Measurements from ENCODE around the gene RBL2.

Gene RBL2

DNA sequence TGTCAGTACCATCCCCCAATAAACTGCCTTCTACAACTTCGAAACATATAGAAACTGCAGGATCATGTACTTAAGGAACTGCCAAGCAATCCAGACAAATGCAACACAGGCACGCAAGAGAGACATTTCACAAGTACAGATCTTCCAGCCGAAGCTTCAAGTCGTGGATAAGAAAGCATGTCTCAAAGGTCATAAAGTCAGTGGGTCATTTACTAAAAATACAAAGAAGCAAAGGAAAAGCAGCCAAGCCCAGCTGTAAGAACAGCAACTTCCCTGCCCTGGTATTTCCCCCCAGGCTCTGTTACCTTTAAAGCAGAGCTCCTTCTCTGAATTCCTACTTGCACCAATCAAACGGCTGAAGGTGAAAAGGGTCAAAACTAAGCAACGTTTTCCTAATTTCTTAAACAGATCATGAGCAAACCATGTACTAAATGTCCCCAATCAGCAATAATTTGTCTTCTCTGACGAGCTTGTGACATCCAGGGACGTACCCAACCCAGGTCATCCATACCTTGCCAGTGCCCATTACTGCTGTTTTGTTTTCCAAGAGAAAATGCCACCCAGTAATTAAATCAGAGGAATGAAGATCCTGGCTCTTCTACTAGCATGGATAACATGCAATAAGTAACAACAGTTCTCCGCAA, 67.1 kb downstream of the RBL2 start:
- peak overlapping the region; percentile 77 for H3K4me3 ChIP-seq (ENCODE audit: low read length)
- H3K4me1 ChIP-seq (ENCODE audit: insufficient read depth, low read length): peaks cover 21% of the 10 kb centered on the region
- H3K36me3 ChIP-seq (ENCODE audit: insufficient read depth, low read length): peaks cover 11% of the 10 kb centered on the region
- H3K9me3 ChIP-seq (ENCODE audit: low read length): no peaks in the 10 kb centered on the region
- no peaks in the 10 kb centered on the region for H3K27me3 ChIP-seq (ENCODE audit: insufficient read depth, low read length)
- H2AFZ ChIP-seq (ENCODE audit: low read depth, low read length): no peak overlapping the region

DNA sequence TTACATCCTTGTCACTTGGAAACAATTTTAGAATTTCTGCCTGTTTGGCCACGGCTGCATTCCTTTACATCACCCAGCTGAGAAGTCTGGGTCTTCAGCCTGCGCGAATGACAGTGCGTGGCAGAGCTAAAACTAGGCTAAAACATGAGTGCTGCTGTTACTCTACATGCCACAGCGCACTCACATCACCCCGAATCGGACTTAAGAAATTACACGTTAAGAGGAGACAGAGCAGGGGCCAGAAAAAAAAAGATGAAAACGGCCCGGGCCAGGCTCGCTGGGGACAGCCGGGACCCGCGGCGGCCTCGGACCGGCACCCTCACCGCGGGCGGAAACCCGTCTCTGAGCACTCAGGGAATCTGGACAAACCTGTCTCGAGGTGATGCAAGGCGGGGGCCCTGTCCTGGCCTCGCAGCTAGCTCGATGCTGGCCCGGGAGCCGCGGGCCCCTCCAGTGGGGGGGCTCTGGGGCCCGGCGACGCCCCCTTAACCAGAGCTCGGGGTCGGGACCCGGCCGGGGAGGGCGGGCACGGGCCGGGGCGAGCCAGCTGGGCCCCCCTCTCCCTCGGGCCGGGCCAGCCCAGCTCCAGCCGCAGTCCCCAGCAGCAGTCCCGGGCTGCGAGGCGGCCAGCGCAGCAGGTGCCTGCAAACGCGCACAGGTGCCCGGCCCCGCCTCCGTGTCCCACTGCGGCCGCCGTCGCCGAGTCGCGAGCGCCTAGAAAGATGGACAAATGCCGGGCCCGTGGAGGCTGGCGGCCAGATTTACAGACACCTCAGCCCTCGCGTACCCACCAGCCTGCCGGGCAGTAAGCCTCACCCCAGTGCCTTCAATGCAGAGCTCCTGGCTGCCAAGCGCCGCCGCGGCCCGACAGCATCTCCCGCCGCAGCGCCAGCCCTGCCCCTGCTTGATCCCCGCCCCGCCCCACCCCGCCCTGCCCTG, 68.3 kb downstream of the RBL2 start, which contains the start of gene AKTIP:
Gene AKTIP, minus strand, starts transcription at position 879 of the 939 bp plus-strand sequence. CDS start 2,950 bp downstream, outside the sequence.
- H3K4me3 ChIP-seq (ENCODE audit: low read length): peak within 1 kb of the TSS; percentile 77
- H3K4me1 ChIP-seq (ENCODE audit: insufficient read depth, low read length): peaks cover 21% of the 10 kb centered on the region
- peaks cover 4% of the 10 kb centered on the region for H3K36me3 ChIP-seq (ENCODE audit: insufficient read depth, low read length)
- no peak within 1 kb of the TSS for H2AFZ ChIP-seq (ENCODE audit: low read depth, low read length)
- H3K27me3 ChIP-seq (ENCODE audit: insufficient read depth, low read length): no peaks in the 10 kb centered on the region
- H3K9me3 ChIP-seq (ENCODE audit: low read length): no peaks in the 10 kb centered on the region

DNA sequence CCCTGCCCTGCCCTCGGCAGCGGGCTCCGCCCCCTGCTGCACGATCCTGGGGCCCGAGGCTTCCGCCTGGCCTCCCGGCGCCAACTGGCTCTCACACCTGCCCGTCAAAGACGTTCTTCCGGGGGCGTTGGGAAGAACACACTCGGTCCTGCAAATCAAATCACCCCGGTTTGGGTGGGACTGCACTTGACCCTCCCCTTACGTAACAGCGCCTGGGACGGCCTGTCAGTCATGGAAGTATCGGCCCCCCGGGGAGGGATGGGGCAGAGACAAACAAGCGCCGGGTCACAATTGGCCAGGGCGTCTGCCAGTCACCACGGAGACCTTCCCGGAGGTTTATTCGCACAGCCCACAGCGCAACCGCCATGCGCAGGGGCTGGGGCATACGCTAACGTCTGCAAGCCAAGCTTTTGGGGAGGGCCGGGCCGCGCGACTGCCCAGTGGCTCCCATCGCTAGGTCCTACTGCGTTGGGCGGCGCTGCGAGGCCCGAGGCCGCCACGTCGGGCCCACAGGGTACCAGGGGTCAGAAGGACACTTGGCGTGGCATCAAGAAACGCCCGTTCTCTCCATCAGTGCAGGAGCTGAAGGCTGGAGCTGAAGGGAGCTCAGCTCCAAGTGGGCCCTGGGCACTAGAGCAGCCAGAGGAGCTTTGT, 69.1 kb downstream of the RBL2 start:
- H2AFZ ChIP-seq (ENCODE audit: low read depth, low read length): no peak overlapping the region
- no peaks in the 10 kb centered on the region for H3K9me3 ChIP-seq (ENCODE audit: low read length)
- peaks cover 4% of the 10 kb centered on the region for H3K36me3 ChIP-seq (ENCODE audit: insufficient read depth, low read length)
- no peaks in the 10 kb centered on the region for H3K27me3 ChIP-seq (ENCODE audit: insufficient read depth, low read length)
- H3K4me3 ChIP-seq (ENCODE audit: low read length): peak overlapping the region; percentile 77
- peaks cover 21% of the 10 kb centered on the region for H3K4me1 ChIP-seq (ENCODE audit: insufficient read depth, low read length)

DNA sequence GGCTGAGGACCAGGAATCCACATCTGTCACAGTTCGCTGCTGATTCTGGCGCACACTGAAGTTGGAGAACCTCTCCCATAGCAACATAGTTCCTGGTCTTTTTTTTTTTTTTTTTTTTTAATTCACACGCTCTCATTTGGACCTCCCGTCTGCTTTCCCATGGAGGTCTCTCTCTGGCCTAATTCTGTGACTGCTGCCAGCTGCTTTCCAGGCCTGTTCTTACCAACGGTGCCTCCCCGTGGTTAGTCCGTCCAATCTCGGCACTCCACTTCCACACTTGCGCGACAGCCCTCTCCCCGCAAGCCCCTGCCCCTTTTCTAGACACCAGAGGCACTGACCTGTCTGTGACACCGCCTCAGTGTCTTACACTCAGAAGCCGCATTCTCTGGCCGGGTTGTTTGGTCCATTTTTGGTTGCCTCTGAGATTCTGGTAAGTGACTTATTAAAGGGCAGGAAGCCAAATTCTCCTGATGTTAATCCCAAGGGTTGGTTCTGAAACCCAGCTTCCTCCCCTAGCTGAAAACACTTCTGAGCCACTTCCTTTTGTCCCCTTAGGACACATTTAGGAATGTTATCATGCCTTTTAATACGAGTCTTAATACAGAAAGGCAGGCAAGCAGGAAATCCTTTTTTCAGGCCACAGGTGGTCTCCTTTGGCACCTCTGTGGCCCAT, 69.9 kb downstream of the RBL2 start:
- H3K4me3 ChIP-seq (ENCODE audit: low read length): peak overlapping the region; percentile 69
- no peaks in the 10 kb centered on the region for H3K27me3 ChIP-seq (ENCODE audit: insufficient read depth, low read length)
- H2AFZ ChIP-seq (ENCODE audit: low read depth, low read length): no peak overlapping the region
- no peaks in the 10 kb centered on the region for H3K9me3 ChIP-seq (ENCODE audit: low read length)
- no peaks in the 10 kb centered on the region for H3K36me3 ChIP-seq (ENCODE audit: insufficient read depth, low read length)
- H3K4me1 ChIP-seq (ENCODE audit: insufficient read depth, low read length): peaks cover 21% of the 10 kb centered on the region

DNA sequence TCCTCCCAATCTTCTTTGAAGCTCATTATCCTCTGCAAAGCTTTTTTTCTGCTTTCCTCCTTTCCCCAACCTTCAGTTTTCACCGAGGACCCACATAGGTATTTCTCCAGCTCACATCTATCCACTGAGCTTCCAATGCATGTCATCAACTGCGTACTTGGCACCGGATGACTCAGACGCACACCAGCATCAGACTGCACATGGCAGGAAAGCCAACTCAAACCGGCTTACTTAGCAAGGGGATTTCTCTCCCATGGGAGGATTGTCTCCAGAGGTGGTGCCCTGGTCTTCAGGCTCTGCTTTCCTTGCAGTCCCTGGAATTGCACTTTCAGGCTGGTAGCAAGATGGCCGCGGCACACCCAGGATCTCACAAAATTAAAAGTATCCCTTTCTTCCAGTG, 70.4 kb downstream of the RBL2 start:
- H3K9me3 ChIP-seq (ENCODE audit: low read length): no peaks in the 10 kb centered on the region
- no peaks in the 10 kb centered on the region for H3K27me3 ChIP-seq (ENCODE audit: insufficient read depth, low read length)
- H3K4me3 ChIP-seq (ENCODE audit: low read length): peak overlapping the region; percentile 69
- H2AFZ ChIP-seq (ENCODE audit: low read depth, low read length): no peak overlapping the region
- peaks cover 21% of the 10 kb centered on the region for H3K4me1 ChIP-seq (ENCODE audit: insufficient read depth, low read length)
- no peaks in the 10 kb centered on the region for H3K36me3 ChIP-seq (ENCODE audit: insufficient read depth, low read length)

DNA sequence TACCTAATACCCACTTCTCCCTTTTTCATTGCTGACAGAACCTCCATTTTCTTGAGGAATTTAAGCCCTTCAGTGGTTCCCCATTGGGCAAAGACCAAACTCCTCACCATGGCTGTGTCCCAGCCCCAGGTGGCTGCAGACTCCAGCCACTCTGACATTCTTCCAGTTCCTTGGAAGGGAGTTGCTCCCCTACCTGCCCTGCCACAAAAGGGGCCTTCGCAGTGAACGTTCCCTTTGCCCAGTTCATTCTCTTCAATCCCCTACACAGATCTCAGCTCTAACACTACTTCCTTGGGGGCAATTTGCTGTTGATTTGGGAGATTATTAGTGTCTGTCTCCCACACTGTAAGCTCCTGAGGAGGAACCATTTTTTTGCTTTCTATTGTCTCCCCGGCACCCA, 72.0 kb downstream of the RBL2 start:
- H3K27me3 ChIP-seq (ENCODE audit: insufficient read depth, low read length): no peaks in the 10 kb centered on the region
- peaks cover 23% of the 10 kb centered on the region for H3K4me1 ChIP-seq (ENCODE audit: insufficient read depth, low read length)
- H3K36me3 ChIP-seq (ENCODE audit: insufficient read depth, low read length): no peaks in the 10 kb centered on the region
- H3K9me3 ChIP-seq (ENCODE audit: low read length): no peaks in the 10 kb centered on the region
- no peak overlapping the region for H3K4me3 ChIP-seq (ENCODE audit: low read length)
- H2AFZ ChIP-seq (ENCODE audit: low read depth, low read length): no peak overlapping the region

DNA sequence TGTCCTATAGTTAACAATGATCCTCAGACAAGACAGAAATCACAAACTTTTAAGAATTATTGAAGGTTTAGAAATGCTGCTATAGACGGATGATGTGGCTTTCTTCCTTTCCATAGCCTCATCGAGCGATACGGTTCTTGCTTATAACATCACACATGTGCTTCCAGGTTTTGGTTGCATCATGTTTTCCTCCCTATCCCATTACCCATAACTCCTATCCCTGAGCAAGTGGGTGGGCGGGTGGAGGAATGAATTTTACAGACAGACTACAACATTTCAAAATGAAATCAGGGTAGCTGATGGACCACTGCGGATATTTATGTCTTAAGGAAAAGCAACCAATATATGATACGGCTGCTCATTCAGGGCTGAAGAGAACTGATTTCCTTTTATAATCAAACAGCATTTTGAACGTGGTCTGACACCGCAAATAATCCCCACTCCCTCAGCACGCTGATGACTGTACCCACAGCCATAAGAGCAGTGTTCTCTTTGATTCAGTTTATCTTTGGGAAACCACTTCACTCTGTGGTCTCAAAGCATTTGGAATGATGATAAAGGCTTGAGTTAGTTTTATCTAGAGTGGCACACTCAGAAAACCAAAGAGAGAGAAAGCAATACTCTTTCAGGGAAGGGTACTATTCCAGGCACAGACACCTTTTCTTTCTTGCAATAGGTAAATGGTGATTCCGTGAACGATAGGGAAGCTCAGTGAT, 73.4 kb downstream of the RBL2 start:
- no peak overlapping the region for H2AFZ ChIP-seq (ENCODE audit: low read depth, low read length)

DNA sequence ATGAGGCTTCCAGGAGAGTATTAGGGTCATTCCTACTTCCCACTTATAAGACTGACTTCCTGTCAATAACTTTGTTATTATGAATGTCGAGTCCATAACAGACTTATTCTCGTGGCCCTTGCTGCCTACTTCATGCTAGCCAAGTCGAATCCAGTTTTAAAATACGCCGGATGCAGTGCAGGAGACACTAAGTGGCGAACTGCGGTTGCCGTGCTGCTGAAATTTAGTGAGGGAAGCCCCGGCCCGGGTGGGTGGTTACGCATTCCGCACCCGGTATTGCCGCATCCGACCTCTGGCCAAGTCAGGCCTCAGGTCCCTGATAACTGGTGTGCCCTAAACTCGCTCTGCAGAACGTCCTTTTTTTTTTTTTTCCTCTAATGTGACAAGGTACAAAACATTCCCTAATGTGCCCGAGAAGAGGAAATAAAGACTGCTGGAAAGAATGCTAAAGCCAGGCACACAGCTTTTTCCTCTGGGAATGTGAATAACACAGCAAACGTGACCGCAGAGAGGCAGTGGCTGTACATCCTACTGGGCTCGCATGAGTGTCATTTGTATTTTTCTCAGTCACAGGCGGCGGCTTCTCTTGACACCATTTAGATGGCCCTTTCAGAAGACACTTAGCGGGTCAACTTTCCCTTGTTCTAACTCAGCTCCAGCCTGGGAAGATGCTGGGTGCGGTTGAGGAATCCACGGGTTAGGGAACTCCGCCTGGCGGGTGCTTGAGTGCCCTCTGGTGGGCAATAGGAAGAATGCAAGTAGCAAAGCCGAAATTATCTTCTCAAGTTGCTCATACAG, 75.8 kb downstream of the RBL2 start:
- no peaks in the 10 kb centered on the region for H3K36me3 ChIP-seq (ENCODE audit: insufficient read depth, low read length)
- H3K9me3 ChIP-seq (ENCODE audit: low read length): peaks cover 4% of the 10 kb centered on the region
- H3K4me3 ChIP-seq (ENCODE audit: low read length): no peak overlapping the region
- H2AFZ ChIP-seq (ENCODE audit: low read depth, low read length): peak overlapping the region; percentile 37
- no peaks in the 10 kb centered on the region for H3K27me3 ChIP-seq (ENCODE audit: insufficient read depth, low read length)
- H3K4me1 ChIP-seq (ENCODE audit: insufficient read depth, low read length): peaks cover 3% of the 10 kb centered on the region

More for the DNA sequence above, 73.4 kb downstream of the RBL2 start:
- Histone ChIP-seq H3K9me3 (ENCODE audit: low read length) (no peaks in the 10 kb centered on the region), H3K27me3 (ENCODE audit: insufficient read depth, low read length) (no peaks in the 10 kb centered on the region), H3K4me3 (ENCODE audit: low read length) (no peak overlapping the region), H3K4me1 (ENCODE audit: insufficient read depth, low read length) (peaks cover 13% of the 10 kb centered on the region), H3K36me3 (ENCODE audit: insufficient read depth, low read length) (no peaks in the 10 kb centered on the region)

DNA sequence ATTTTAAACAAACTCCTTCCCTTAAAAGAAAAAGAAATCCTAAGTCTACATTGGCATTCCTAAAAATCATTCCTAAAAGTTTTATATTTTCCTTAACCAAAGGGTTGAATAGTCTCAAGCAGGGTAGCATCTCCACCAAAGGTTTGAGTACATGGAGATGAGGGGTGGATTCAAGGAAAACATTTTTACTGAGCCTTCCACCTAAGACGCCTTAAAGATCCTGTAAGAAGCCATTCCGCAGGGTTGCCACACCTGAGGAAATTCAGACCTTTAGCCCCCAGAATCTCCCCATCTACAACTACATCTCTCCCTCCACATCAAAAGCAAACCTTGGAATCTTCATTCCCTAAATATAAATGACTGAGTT, 76.4 kb downstream of the RBL2 start:
- Histone ChIP-seq H3K4me1 (ENCODE audit: insufficient read depth, low read length) (peaks cover 3% of the 10 kb centered on the region), H3K27me3 (ENCODE audit: insufficient read depth, low read length) (no peaks in the 10 kb centered on the region), H3K9me3 (ENCODE audit: low read length) (peaks cover 7% of the 10 kb centered on the region), H3K4me3 (ENCODE audit: low read length) (no peak overlapping the region), H2AFZ (ENCODE audit: low read depth, low read length) (no peak overlapping the region), H3K36me3 (ENCODE audit: insufficient read depth, low read length) (no peaks in the 10 kb centered on the region)

DNA sequence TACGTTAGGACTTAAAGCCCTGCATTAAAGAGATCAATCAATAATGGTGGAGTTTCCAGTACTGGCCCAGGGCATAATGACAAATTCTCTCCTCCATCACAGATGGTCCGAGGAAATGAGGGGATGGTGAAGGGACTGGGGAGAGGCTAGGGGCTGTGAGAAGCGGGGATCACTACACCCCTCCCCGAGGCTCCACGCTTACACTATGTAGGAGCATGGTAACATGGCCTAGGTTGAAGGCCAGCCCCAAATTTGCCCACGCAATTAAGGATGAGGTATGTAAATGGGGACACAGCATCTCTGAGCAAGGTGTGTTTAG, 76.8 kb downstream of the RBL2 start:
- Histone ChIP-seq H3K36me3 (ENCODE audit: insufficient read depth, low read length) (no peaks in the 10 kb centered on the region), H3K27me3 (ENCODE audit: insufficient read depth, low read length) (no peaks in the 10 kb centered on the region), H2AFZ (ENCODE audit: low read depth, low read length) (no peak overlapping the region), H3K4me1 (ENCODE audit: insufficient read depth, low read length) (peaks cover 6% of the 10 kb centered on the region), H3K4me3 (ENCODE audit: low read length) (no peak overlapping the region), H3K9me3 (ENCODE audit: low read length) (peaks cover 7% of the 10 kb centered on the region)

DNA sequence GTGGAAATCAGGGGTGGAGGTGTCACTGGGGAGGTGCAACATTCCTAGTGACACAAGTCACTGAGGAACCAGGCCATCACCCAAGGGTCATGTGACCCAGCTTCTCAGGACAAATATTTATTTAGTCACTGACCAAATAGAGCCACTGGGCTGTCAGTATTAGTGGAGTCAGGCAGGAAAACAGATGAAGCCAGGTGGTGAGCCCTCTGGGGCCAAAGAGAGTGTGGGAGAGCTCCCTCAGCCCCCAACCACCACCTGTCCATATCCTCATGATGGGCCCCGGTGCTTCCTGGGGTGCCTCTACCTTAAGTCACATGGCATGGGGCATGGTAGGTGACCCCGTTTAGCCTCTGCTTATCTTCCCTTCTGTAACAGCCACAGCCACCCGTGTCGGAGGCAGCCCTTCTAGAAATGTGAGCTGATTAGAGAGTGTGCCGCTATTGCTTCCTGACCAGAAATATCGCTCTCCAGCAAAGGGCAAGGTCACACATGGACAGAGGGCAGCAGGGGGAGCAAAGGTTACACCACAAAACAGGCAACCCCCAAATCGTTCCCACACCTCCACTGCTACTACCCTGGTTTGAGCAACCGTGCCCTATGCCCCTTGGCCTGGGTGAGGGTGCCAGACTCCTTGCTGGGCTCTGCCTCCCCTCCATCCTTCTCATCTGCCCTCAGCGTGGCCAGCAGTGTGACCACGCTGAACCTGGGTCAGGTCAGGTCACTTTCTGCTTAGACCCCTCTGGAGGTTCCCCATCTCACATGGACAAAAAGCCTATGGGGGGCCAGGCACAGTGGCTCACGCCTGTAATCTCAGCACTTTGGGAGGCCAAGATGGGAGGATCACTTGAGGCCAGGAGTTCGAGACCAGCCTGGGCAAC, 77.4 kb downstream of the RBL2 start:
- Histone ChIP-seq H3K4me1 (ENCODE audit: insufficient read depth, low read length) (peaks cover 8% of the 10 kb centered on the region), H3K9me3 (ENCODE audit: low read length) (peaks cover 7% of the 10 kb centered on the region), H3K36me3 (ENCODE audit: insufficient read depth, low read length) (no peaks in the 10 kb centered on the region), H3K4me3 (ENCODE audit: low read length) (no peak overlapping the region), H3K27me3 (ENCODE audit: insufficient read depth, low read length) (no peaks in the 10 kb centered on the region), H2AFZ (ENCODE audit: low read depth, low read length) (no peak overlapping the region)

All from neuron (in vitro differentiated cells).